Subcutaneous adipose tissue (tissue), 4 donors: Measurements from ENCODE around the gene DSTYK. TPM values are rescaled to one million over a fixed set of nuclear protein-coding genes. Genes with fewer than 3 reads are reported as not detected.

Source experiments
- total RNA-seq, 4 donors: library from RNA; depleted of rRNA; stranded (reverse); fragments of >200 nt; gene quantifications; one replicate each; pipeline ENCODE4 v1.1.0, GENCODE V29; 2016
- TF ChIP-seq, protein P1 (sequence below): fragments of 450-650 bp; IDR thresholded peaks from one replicate; pipeline ENCODE4 v1.5.1; 2016; ENCODE audit warnings: low read depth, mild to moderate bottlenecking, control low read depth, antibody characterized with exemption, moderate library complexity

DSTYK gene
- total RNA-seq, 4 donors from 2014 or later, result 7.2 to 12.3 (median 11.0) TPM

DNA sequence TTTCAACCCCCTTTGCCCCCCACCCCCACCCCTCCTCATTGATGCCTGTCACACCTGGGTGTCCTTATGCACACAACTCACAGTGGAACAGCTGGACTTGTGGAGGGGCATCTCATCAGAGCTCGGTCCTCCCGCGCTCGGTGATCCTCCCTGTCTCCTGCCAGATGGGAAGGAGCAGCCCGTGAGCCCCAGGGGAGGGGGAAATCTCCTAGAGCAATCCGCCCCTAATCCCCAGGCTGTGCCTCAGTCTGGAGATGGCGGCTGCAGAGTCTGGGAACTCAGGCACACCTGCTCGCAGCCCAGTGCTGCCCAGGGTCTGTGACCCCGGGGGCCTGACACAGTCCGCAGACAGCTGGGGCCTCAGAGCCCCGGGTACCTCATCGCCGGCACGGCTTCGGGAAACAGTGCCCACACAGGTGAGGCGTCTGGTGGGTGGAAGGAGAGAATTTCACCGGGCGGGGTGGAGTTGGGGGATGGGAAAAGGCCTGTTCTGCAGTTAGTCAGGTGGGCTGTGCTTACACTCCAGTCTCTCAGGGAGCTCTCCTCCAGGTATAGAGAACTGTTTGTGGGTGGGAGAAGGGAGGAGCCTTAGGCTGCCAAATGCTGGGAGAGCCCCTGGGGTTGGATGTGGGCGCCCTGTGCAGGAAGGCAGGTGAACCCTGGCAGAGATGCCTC lies 45.6 kb upstream of the DSTYK start:
- TF ChIP-seq, protein P1, sequence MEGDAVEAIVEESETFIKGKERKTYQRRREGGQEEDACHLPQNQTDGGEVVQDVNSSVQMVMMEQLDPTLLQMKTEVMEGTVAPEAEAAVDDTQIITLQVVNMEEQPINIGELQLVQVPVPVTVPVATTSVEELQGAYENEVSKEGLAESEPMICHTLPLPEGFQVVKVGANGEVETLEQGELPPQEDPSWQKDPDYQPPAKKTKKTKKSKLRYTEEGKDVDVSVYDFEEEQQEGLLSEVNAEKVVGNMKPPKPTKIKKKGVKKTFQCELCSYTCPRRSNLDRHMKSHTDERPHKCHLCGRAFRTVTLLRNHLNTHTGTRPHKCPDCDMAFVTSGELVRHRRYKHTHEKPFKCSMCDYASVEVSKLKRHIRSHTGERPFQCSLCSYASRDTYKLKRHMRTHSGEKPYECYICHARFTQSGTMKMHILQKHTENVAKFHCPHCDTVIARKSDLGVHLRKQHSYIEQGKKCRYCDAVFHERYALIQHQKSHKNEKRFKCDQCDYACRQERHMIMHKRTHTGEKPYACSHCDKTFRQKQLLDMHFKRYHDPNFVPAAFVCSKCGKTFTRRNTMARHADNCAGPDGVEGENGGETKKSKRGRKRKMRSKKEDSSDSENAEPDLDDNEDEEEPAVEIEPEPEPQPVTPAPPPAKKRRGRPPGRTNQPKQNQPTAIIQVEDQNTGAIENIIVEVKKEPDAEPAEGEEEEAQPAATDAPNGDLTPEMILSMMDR, result no peak

DNA sequence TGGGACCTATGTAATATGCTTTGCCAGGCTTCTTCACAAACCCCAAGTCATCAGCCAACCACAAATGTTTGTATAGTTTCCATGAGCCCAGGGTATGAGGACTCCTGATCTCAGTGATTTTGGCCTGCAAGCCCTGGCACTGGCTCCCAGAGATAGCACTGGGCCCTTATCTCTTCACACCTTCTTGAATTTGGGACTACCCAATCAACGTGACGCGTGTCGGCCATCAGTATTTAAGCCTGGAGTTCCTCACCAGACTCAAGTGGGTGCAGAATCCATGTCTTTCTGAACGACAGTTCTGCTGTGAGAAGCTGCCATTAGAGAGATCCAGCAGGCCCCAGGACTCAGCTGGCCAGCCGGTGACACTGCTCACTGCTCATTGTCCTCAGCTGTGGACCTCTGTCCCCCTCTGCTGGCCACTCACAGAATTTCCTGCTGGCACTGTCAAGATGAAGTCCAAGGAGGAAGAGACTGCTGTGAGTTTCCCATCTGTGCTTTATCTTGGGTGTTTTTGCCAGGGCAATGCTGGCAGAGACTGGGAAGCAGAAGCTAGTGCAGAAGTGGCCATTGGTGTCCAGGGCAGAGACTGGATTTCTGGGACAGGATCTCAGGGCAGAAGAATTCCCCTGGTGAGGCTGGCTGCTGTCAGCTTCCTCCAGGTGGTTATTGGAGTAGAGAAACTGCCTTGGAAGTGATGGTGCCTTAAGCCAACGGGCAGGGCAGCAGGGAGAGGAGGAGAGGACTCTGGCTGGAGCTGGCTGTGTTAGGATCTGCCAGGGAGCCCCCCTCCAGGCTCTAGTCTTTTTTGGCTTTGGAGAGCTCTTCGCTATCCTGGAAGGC lies 44.7 kb upstream of the DSTYK start:
- TF ChIP-seq, protein P1, result no peak

DNA sequence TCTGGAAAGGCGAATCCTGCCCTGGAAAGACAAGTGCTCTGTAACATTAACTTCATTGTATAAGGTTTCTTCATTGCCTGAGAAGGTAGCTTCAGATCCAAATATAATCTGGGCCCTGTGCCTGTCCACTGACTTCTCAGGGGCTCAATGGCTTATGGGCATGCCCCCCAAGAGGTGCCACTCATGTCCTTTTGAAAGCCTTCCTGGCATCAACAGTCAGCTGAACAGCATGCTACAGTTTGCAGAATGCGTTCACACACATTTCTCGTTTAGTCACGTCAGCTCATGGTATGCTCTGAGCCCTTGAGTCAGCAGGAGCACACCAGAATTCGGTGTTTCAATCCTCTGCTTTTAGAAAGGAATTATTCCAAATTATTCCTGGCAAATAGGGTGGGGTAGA lies 40.1 kb upstream of the DSTYK start:
- TF ChIP-seq, protein P1, result no peak

DNA sequence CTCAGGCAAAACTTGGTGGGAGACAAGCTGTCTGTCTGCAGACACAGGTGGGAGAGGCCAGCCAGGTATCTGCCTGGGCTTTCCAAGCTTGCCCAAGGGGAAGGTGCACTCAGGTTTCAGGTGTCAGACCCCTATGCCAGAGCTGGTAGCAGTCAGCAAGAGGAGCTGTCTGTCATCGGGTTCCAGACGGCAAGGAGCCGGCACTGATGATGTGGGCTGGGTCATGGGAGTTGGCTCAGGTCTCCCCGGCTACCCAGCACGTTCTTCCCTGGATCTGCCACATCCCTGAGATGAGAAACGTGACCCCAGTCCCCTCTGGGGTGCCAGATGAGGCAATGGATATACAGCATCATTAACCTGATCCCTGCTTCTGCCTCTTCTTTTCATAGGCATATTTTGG lies 39.2 kb upstream of the DSTYK start:
- TF ChIP-seq, protein P1, result no peak

DNA sequence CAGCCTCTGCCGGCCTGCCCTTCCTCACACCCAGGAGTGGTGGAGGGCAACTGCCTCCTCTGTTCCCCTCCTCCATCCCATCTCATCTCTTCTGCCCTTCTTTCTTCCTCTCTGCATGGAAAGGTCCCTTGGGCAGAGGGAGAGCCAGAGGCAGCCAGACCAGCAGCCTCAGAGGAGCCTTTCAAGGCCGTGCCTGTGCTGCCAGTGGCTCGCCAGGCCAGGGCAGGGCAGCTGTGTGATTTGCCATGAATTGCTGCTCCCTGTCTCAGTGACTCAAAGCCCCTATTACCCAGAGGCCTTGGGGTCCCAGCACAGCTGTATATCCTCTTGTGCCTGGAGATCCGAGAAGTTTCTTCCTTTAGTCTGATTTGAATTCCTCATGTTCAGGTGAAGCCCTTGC lies 38.1 kb upstream of the DSTYK start:
- TF ChIP-seq, protein P1, result no peak

DNA sequence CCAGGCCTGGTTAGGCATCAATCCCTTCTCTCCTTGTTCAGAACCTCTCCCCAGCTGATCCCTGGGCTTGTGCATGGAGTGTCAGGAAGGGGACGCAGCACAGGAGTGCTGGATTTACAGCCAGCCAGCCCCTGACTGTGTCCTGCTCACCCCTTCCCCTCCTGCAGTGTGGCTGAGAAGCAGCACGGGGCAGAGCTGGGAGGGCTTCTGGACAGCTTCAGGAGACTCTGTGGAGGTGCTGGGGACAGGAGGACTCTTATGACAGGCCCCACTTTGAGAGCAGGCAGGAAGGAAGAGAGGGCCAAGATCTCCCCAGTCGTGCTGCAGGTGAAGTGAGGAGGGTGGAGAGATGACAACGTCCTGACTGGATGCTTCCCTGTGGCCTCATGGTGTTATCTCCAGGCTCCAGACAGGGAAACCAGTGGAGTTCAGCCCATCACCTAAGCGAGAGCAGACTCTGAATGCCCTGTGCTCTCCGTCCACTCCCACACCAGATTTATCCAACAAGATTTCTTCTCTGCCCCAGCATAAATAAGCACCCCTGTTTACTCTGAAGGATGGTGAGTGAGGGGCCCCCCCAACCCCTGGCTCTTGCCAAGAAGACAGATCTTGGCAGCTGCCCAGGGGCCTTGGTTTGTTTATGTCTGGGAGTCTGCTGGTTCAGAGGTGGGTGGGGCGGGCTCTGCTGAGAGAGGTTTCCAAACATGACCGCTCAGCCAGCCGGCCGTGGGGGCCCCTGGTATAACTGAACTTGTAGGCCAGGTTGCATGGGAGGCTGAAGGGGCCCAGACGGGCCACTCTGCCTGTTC lies 37.5 kb upstream of the DSTYK start:
- TF ChIP-seq, protein P1, result no peak
